Astrocyte (in vitro differentiated cells and primary cell): Measurements from ENCODE around the gene TKTL2. TPM values are rescaled to one million over a fixed set of nuclear protein-coding genes. Genes with fewer than 3 reads are reported as not detected.

ENCODE experiments used
- DNase-seq: peaks from one replicate; pipeline ENCODE4 v3.0.0-alpha.2; 2010; ENCODE audit warnings: low read depth
- FAIRE-seq: peaks from 2 replicates; lab custom pipeline; 2011; peaks lifted over from hg19 to GRCh38; lab: Jason Lieb, UNC
- H2AFZ ChIP-seq: 2 replicates; pipeline ENCODE4 v1.6.0; 2012; ENCODE audit warnings: low read depth, low read length, inconsistent platforms
- H3K27ac ChIP-seq: 2 replicates; pipeline ENCODE4 v1.5.1; 2011; ENCODE audit warnings: low read depth, low read length, inconsistent platforms
- H3K27me3 ChIP-seq: 2 replicates; pipeline ENCODE4 v1.6.0; 2011; ENCODE audit warnings: low read length, inconsistent platforms; ENCODE audit not compliant: insufficient read depth
- H3K36me3 ChIP-seq: 2 replicates; pipeline ENCODE4 v1.5.1; 2011; ENCODE audit warnings: low read length, inconsistent platforms; ENCODE audit not compliant: insufficient read depth
- H3K4me1 ChIP-seq: 2 replicates; pipeline ENCODE4 v1.5.1; 2011; ENCODE audit warnings: low read length, inconsistent platforms; ENCODE audit not compliant: insufficient read depth
- H3K4me2 ChIP-seq: 2 replicates; pipeline ENCODE4 v1.6.0; 2012; ENCODE audit warnings: low read length, inconsistent platforms
- H3K4me3 ChIP-seq: 2 replicates; pipeline ENCODE4 v1.5.1; 2011; ENCODE audit warnings: low read depth, mild to moderate bottlenecking, low read length, inconsistent platforms; ENCODE audit not compliant: insufficient read depth
- H3K79me2 ChIP-seq: 2 replicates; pipeline ENCODE4 v1.6.0; 2012; ENCODE audit warnings: mild to moderate bottlenecking, low read length, inconsistent platforms; ENCODE audit not compliant: insufficient read depth
- H3K9ac ChIP-seq: 2 replicates; pipeline ENCODE4 v1.6.0; 2012; ENCODE audit warnings: mild to moderate bottlenecking, low read length, inconsistent platforms
- H3K9me3 ChIP-seq: 2 replicates; pipeline ENCODE4 v1.5.1; 2012; ENCODE audit warnings: low read depth, mild to moderate bottlenecking, low read length, inconsistent platforms; ENCODE audit not compliant: insufficient read depth
- H4K20me1 ChIP-seq: 2 replicates; pipeline ENCODE4 v1.6.0; 2012; ENCODE audit warnings: low read length, inconsistent platforms; ENCODE audit not compliant: insufficient read depth
- H3K27ac Mint-ChIP-seq: one replicate; pipeline ENCODE4 v1.8.0; 2021; ENCODE audit warnings: mild to moderate bottlenecking, mixed read lengths; ENCODE audit not compliant: unreplicated experiment
- H3K27me3 Mint-ChIP-seq: one replicate; pipeline ENCODE4 v1.8.0; 2021; ENCODE audit warnings: low read depth, mixed read lengths; ENCODE audit not compliant: unreplicated experiment
- H3K36me3 Mint-ChIP-seq: one replicate; pipeline ENCODE4 v1.8.0; 2021; ENCODE audit warnings: low read depth, mixed read lengths; ENCODE audit not compliant: unreplicated experiment
- H3K4me1 Mint-ChIP-seq: one replicate; pipeline ENCODE4 v1.8.0; 2021; ENCODE audit warnings: low read depth, mixed read lengths; ENCODE audit not compliant: unreplicated experiment
- H3K4me3 Mint-ChIP-seq: one replicate; pipeline ENCODE4 v1.8.0; 2021; ENCODE audit warnings: mild to moderate bottlenecking, moderate library complexity, mixed read lengths; ENCODE audit not compliant: unreplicated experiment
- H3K9me3 Mint-ChIP-seq: one replicate; pipeline ENCODE4 v1.8.0; 2021; ENCODE audit warnings: mild to moderate bottlenecking, mixed read lengths; ENCODE audit not compliant: unreplicated experiment
- CTCF ChIP-seq: IDR thresholded peaks from 2 replicates; pipeline ENCODE4 v1.5.1; 2011; ENCODE audit warnings: low read depth, mild to moderate bottlenecking, inconsistent platforms, low read length, moderate library complexity; ENCODE audit not compliant: insufficient read depth
- EZH2 ChIP-seq: IDR thresholded peaks from 2 replicates; pipeline ENCODE4 v1.6.1; 2012; ENCODE audit warnings: mild to moderate bottlenecking, low read length, inconsistent platforms; ENCODE audit not compliant: insufficient read depth
- total RNA-seq: library from RNA; stranded (reverse); gene quantifications from 2 replicates; pipeline ENCODE4 v1.2.1, GENCODE V29; 2021

The TKTL2 gene
- total RNA-seq, 1 donor from 2014 or later: not detected

DNA sequence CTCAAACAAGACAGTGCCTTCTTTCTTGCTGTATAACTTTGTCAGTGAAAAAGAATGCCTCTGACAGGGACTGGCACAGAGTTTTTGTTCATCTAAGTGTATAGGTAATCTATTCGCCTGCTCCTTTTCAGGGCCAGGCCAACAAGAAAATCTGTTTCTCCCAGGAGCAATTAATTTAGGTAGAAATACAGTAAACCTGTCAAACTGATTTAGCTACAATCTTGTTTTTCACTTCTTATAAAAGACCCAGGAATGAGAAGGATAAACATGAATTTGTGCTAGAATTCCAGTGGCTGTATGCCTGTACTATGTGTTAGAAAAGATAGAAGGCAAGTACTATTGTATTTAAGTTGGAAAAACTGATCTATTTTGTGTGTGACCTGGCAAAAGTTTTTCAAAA lies 27.0 kb upstream of the TKTL2 start:
- Histone ChIP-seq H3K9ac (no peak overlapping the region), H3K79me2 (peaks cover 99% of the 10 kb centered on the region), H2AFZ (no peak overlapping the region), H3K4me1 (peaks cover 2% of the 10 kb centered on the region), H3K4me2 (no peak overlapping the region), H3K27me3 (no peaks in the 10 kb centered on the region), H4K20me1 (peaks cover 53% of the 10 kb centered on the region), H3K36me3 (no peaks in the 10 kb centered on the region), H3K4me3 (no peak overlapping the region), H3K9me3 (no peaks in the 10 kb centered on the region), H3K27ac (no peak overlapping the region)
- Mint-ChIP-seq H3K9me3 (no peaks in the 10 kb centered on the region), H3K4me1 (peaks cover 11% of the 10 kb centered on the region), H3K27me3 (no peaks in the 10 kb centered on the region), H3K4me3 (no peak overlapping the region), H3K36me3 (no peaks in the 10 kb centered on the region), H3K27ac (no peak overlapping the region)
- DNase-seq (no peak), FAIRE-seq (no peak)
- TF ChIP-seq EZH2: no peak
- TF ChIP-seq CTCF: no peak

- no peaks in the 10 kb centered on the region for H3K27me3 ChIP-seq
- Mint-ChIP-seq H3K4me1 (peaks cover 8% of the 10 kb centered on the region), H3K27ac (peak overlapping the region; percentile 54), H3K4me3 (peak overlapping the region; percentile 98), H3K9me3 (no peaks in the 10 kb centered on the region), H3K36me3 (no peaks in the 10 kb centered on the region), H3K27me3 (no peaks in the 10 kb centered on the region)
- DNase-seq (no peak), FAIRE-seq (peak; percentile 47)
- peak overlapping the region; percentile 87 for H3K4me2 ChIP-seq
- no peaks in the 10 kb centered on the region for H3K36me3 ChIP-seq
- H3K9ac ChIP-seq: peak overlapping the region; percentile 96
- H2AFZ ChIP-seq: no peak overlapping the region
- H4K20me1 ChIP-seq: peaks cover 21% of the 10 kb centered on the region
- peaks cover 3% of the 10 kb centered on the region for H3K4me1 ChIP-seq
- peaks cover 63% of the 10 kb centered on the region for H3K79me2 ChIP-seq
- peak overlapping the region; percentile 95 for H3K4me3 ChIP-seq
- no peaks in the 10 kb centered on the region for H3K9me3 ChIP-seq
- H3K27ac ChIP-seq: no peak overlapping the region
- TF ChIP-seq EZH2 (no peak), CTCF (no peak)
Measured at GRCh38 chr4:163495900-163496299, 22.3 kb upstream of the TKTL2 start.

- DNase-seq (peak; percentile 92), FAIRE-seq (no peak)
- H3K27me3 Mint-ChIP-seq: no peaks in the 10 kb centered on the region
- Histone ChIP-seq H3K9me3 (no peaks in the 10 kb centered on the region), H3K79me2 (peaks cover 50% of the 10 kb centered on the region), H3K27ac (peak within 1 kb of the TSS; percentile 93), H3K4me3 (peak within 1 kb of the TSS; percentile 95), H3K36me3 (no peaks in the 10 kb centered on the region), H2AFZ (peak within 1 kb of the TSS; percentile 91), H3K4me2 (peak within 1 kb of the TSS; percentile 87), H3K4me1 (peaks cover 3% of the 10 kb centered on the region), H4K20me1 (peaks cover 21% of the 10 kb centered on the region), H3K9ac (peak within 1 kb of the TSS; percentile 96), H3K27me3 (no peaks in the 10 kb centered on the region)
- peak within 1 kb of the TSS; percentile 98 for H3K4me3 Mint-ChIP-seq
- peak within 1 kb of the TSS; percentile 94 for H3K27ac Mint-ChIP-seq
- no peaks in the 10 kb centered on the region for H3K9me3 Mint-ChIP-seq
- peaks cover 8% of the 10 kb centered on the region for H3K4me1 Mint-ChIP-seq
- H3K36me3 Mint-ChIP-seq: no peaks in the 10 kb centered on the region
- TF ChIP-seq CTCF (no peak), EZH2 (no peak)
Measured at GRCh38 chr4:163494360-163495241, 21.0 kb upstream of the TKTL2 start, which contains the start of gene TMA16. TSS of gene TMA16 (plus strand) at chr4:163494690. CDS start at chr4:163494802, 112 bp downstream.
